Measurements from ENCODE around the gene CEP112.
"Not testable (repeated sequence)": the region's sequence is repeated elsewhere in the genome, so short reads cannot be mapped to it uniquely, and the experiment has no call there.

The CEP112 gene

GRCh38 chr17:65749479-65749878 lies 442.5 kb downstream of the CEP112 start:
- TF ChIP-seq PAX5 (IDR thresholded peaks at IDR 0.05; ENCODE audit: insufficient read depth, low read length, severe bottlenecking) = no peak
- DNase-seq (ENCODE audit: insufficient read length, low spot score) (no peak), FAIRE-seq (no peak)

- DNase-seq (ENCODE audit: insufficient read length, low spot score) (no peak), FAIRE-seq (no peak)
- no peak for TF ChIP-seq SPI1 (IDR thresholded peaks at IDR 0.05; ENCODE audit: low read depth, low read length)
- no peak for TF ChIP-seq POLR2A (IDR thresholded peaks at IDR 0.05; ENCODE audit: low read depth, low read length)
- no peak for TF ChIP-seq TAF1 (IDR thresholded peaks at IDR 0.05; ENCODE audit: low read depth, low read length)
- no peak for TF ChIP-seq PAX5 (IDR thresholded peaks at IDR 0.05; ENCODE audit: insufficient read depth, low read length, severe bottlenecking)
- no peak for TF ChIP-seq POU2F2 (IDR thresholded peaks at IDR 0.05; ENCODE audit: low read depth, low read length)
- no peak for TF ChIP-seq POLR2AphosphoS5 (IDR thresholded peaks at IDR 0.05; ENCODE audit: low read depth, low read length)
Measured at GRCh38 chr17:65745241-65745640, 446.7 kb downstream of the CEP112 start.

DNA sequence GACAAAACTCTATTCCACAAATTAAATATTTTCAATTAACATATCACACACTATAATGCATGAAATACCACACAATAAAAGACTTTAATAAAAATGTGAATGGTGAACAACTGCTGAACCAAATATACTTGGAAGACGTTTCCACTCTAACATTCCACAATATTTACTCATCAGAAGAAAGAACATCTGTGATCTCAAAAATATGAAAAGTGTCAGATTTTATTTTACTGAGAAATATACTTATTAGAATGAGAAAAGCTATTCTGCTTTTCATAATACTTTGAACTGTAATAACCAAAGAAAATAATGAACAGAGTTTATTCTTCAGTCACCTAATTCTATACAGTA lies 448.7 kb downstream of the CEP112 start:
- DNase-seq (ENCODE audit: insufficient read length, low spot score) = no peak
- FAIRE-seq = no peak

GRCh38 chr17:65742403-65743307 lies 449.3 kb downstream of the CEP112 start:
- FAIRE-seq = no peak
- no peak for TF ChIP-seq POLR2AphosphoS5 (IDR thresholded peaks at IDR 0.05; ENCODE audit: low read depth, low read length)
- TF ChIP-seq POU2F2 (IDR thresholded peaks at IDR 0.05; ENCODE audit: low read depth, low read length) = no peak
- no peak for TF ChIP-seq SPI1 (IDR thresholded peaks at IDR 0.05; ENCODE audit: low read depth, low read length)
- TF ChIP-seq POLR2A (IDR thresholded peaks at IDR 0.05; ENCODE audit: low read depth, low read length) = no peak
- no peak for TF ChIP-seq PAX5 (IDR thresholded peaks at IDR 0.05; ENCODE audit: insufficient read depth, low read length, severe bottlenecking)
- TF ChIP-seq TAF1 (IDR thresholded peaks at IDR 0.05; ENCODE audit: low read depth, low read length) = no peak
- DNase-seq (ENCODE audit: insufficient read length, low spot score) = no peak

More for the DNA sequence above, 448.7 kb downstream of the CEP112 start:
- no peak for TF ChIP-seq POU2F2 (IDR thresholded peaks at IDR 0.05; ENCODE audit: low read depth, low read length)

DNA sequence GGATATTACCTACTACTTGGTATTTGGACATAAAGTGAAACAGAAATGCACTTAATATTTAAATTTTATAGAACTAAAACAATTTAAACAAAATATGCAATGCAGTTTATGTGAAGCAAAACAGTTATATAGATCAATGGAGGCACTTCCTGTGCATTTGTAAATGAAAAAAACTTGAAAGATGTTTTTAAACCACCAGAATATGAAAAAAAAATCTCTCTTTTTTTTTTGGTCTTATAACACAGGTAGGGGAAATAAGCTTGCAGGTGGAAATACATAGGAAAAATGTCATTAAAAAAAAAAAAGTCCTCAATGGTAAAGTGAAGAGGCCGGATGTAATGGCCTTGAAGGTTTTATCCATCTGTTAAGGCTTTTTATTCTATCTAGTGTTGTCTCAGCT lies 450.2 kb downstream of the CEP112 start:
- no peak for DNase-seq (ENCODE audit: insufficient read length, low spot score)
- FAIRE-seq = no peak
- TF ChIP-seq SPI1 (IDR thresholded peaks at IDR 0.05; ENCODE audit: low read depth, low read length) (no peak), POLR2AphosphoS5 (IDR thresholded peaks at IDR 0.05; ENCODE audit: low read depth, low read length) (no peak), POU2F2 (IDR thresholded peaks at IDR 0.05; ENCODE audit: low read depth, low read length) (no peak), PAX5 (IDR thresholded peaks at IDR 0.05; ENCODE audit: insufficient read depth, low read length, severe bottlenecking) (no peak), TAF1 (IDR thresholded peaks at IDR 0.05; ENCODE audit: low read depth, low read length) (no peak), POLR2A (IDR thresholded peaks at IDR 0.05; ENCODE audit: low read depth, low read length) (no peak)

DNA sequence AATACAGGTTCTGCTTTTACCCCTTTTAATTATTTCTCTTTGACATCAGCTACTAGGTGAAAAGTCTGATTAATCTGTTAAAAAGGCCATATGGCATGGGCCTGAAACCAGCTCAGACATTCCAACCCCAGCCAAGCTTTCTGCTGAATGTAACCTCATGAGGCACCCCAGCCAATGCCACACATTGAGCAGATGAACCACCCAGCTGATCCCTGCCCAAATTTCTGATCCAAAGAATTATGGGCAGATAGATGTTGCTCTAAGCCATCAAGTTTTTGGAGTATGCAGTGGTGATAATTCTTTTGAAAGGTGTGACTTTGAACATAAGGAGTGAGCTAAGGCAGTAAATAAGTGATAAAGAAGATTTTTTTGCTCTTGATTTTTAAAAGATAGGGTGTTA lies 452.9 kb downstream of the CEP112 start:
- TF ChIP-seq SPI1 (IDR thresholded peaks at IDR 0.05; ENCODE audit: low read depth, low read length) (no peak), PAX5 (IDR thresholded peaks at IDR 0.05; ENCODE audit: insufficient read depth, low read length, severe bottlenecking) (no peak), POLR2A (IDR thresholded peaks at IDR 0.05; ENCODE audit: low read depth, low read length) (no peak), POLR2AphosphoS5 (IDR thresholded peaks at IDR 0.05; ENCODE audit: low read depth, low read length) (no peak), POU2F2 (IDR thresholded peaks at IDR 0.05; ENCODE audit: low read depth, low read length) (no peak), TAF1 (IDR thresholded peaks at IDR 0.05; ENCODE audit: low read depth, low read length) (no peak)
- DNase-seq (ENCODE audit: insufficient read length, low spot score) (no peak), FAIRE-seq (no peak)

- FAIRE-seq = no peak
- no peak for DNase-seq (ENCODE audit: insufficient read length, low spot score)
- TF ChIP-seq TAF1 (IDR thresholded peaks at IDR 0.05; ENCODE audit: low read depth, low read length) = no peak
- no peak for TF ChIP-seq POLR2AphosphoS5 (IDR thresholded peaks at IDR 0.05; ENCODE audit: low read depth, low read length)
- TF ChIP-seq PAX5 (IDR thresholded peaks at IDR 0.05; ENCODE audit: insufficient read depth, low read length, severe bottlenecking) = no peak
- no peak for TF ChIP-seq SPI1 (IDR thresholded peaks at IDR 0.05; ENCODE audit: low read depth, low read length)
- TF ChIP-seq POU2F2 (IDR thresholded peaks at IDR 0.05; ENCODE audit: low read depth, low read length) = no peak
- no peak for TF ChIP-seq POLR2A (IDR thresholded peaks at IDR 0.05; ENCODE audit: low read depth, low read length)
Measured at GRCh38 chr17:65737451-65737850, 454.5 kb downstream of the CEP112 start.

- DNase-seq (ENCODE audit: insufficient read length, low spot score) = no peak
- FAIRE-seq = no peak
Measured at GRCh38 chr17:65733314-65733713, 458.6 kb downstream of the CEP112 start.

GRCh38 chr17:65732667-65733066 lies 459.3 kb downstream of the CEP112 start:
- not testable (repeated sequence) for FAIRE-seq; DNase-seq (ENCODE audit: insufficient read length, low spot score)

More at GRCh38 chr17:65733314-65733713, 458.6 kb downstream of the CEP112 start:
- TF ChIP-seq POU2F2 (IDR thresholded peaks at IDR 0.05; ENCODE audit: low read depth, low read length) = no peak
- no peak for TF ChIP-seq POLR2A (IDR thresholded peaks at IDR 0.05; ENCODE audit: low read depth, low read length)
- no peak for TF ChIP-seq TAF1 (IDR thresholded peaks at IDR 0.05; ENCODE audit: low read depth, low read length)
- TF ChIP-seq PAX5 (IDR thresholded peaks at IDR 0.05; ENCODE audit: insufficient read depth, low read length, severe bottlenecking) = no peak
- TF ChIP-seq SPI1 (IDR thresholded peaks at IDR 0.05; ENCODE audit: low read depth, low read length) = no peak
- no peak for TF ChIP-seq POLR2AphosphoS5 (IDR thresholded peaks at IDR 0.05; ENCODE audit: low read depth, low read length)

- DNase-seq (ENCODE audit: insufficient read length, low spot score) (no peak), FAIRE-seq (no peak)
- TF ChIP-seq PAX5 (IDR thresholded peaks at IDR 0.05; ENCODE audit: insufficient read depth, low read length, severe bottlenecking) (no peak), TAF1 (IDR thresholded peaks at IDR 0.05; ENCODE audit: low read depth, low read length) (no peak), POLR2AphosphoS5 (IDR thresholded peaks at IDR 0.05; ENCODE audit: low read depth, low read length) (no peak), POLR2A (IDR thresholded peaks at IDR 0.05; ENCODE audit: low read depth, low read length) (no peak), POU2F2 (IDR thresholded peaks at IDR 0.05; ENCODE audit: low read depth, low read length) (no peak), SPI1 (IDR thresholded peaks at IDR 0.05; ENCODE audit: low read depth, low read length) (no peak)
Measured at GRCh38 chr17:65730711-65731169, 461.2 kb downstream of the CEP112 start.

Measured in GM12891 (cell line).